ENCODE measurements around the gene LCAT.

Gene LCAT

GRCh38 chr16:67963292-67963661, 19.4 kb upstream of the LCAT start:
- Mint-ChIP-seq H3K27ac (no peak overlapping the region), H3K36me3 (ENCODE audit: low read depth) (peaks cover 11% of the 10 kb centered on the region)

GRCh38 chr16:67962135-67962534, 18.2 kb upstream of the LCAT start:
- H3K4me1 Mint-ChIP-seq (ENCODE audit: low read depth): peaks cover 18% of the 10 kb centered on the region
- H3K27ac Mint-ChIP-seq: no peak overlapping the region
- no peaks in the 10 kb centered on the region for H3K27me3 Mint-ChIP-seq (ENCODE audit: low read depth)
- H3K9me3 Mint-ChIP-seq: no peaks in the 10 kb centered on the region
- no peak overlapping the region for H3K4me3 Mint-ChIP-seq
- peaks cover 12% of the 10 kb centered on the region for H3K36me3 Mint-ChIP-seq (ENCODE audit: low read depth)

More at GRCh38 chr16:67963292-67963661, 19.4 kb upstream of the LCAT start:
- Mint-ChIP-seq H3K27me3 (ENCODE audit: low read depth) (no peaks in the 10 kb centered on the region), H3K4me1 (ENCODE audit: low read depth) (peaks cover 23% of the 10 kb centered on the region), H3K9me3 (no peaks in the 10 kb centered on the region), H3K4me3 (no peak overlapping the region)

- no peak overlapping the region for H3K27ac Mint-ChIP-seq
- no peak overlapping the region for H3K4me3 Mint-ChIP-seq
- no peaks in the 10 kb centered on the region for H3K9me3 Mint-ChIP-seq
- H3K4me1 Mint-ChIP-seq (ENCODE audit: low read depth): peaks cover 12% of the 10 kb centered on the region
- H3K27me3 Mint-ChIP-seq (ENCODE audit: low read depth): no peaks in the 10 kb centered on the region
- peaks cover 12% of the 10 kb centered on the region for H3K36me3 Mint-ChIP-seq (ENCODE audit: low read depth)
Observed at GRCh38 chr16:67961551-67961957, 17.6 kb upstream of the LCAT start.

GRCh38 chr16:67959536-67960329, 15.8 kb upstream of the LCAT start:
- H3K4me3 Mint-ChIP-seq: no peak overlapping the region
- peaks cover 12% of the 10 kb centered on the region for H3K36me3 Mint-ChIP-seq (ENCODE audit: low read depth)
- no peaks in the 10 kb centered on the region for H3K4me1 Mint-ChIP-seq (ENCODE audit: low read depth)
- no peak overlapping the region for H3K27ac Mint-ChIP-seq
- no peaks in the 10 kb centered on the region for H3K9me3 Mint-ChIP-seq
- no peaks in the 10 kb centered on the region for H3K27me3 Mint-ChIP-seq (ENCODE audit: low read depth)

GRCh38 chr16:67957622-67958021, 13.7 kb upstream of the LCAT start:
- H3K9me3 Mint-ChIP-seq: no peaks in the 10 kb centered on the region
- no peaks in the 10 kb centered on the region for H3K27me3 Mint-ChIP-seq (ENCODE audit: low read depth)
- no peak overlapping the region for H3K27ac Mint-ChIP-seq
- peaks cover 10% of the 10 kb centered on the region for H3K36me3 Mint-ChIP-seq (ENCODE audit: low read depth)
- no peak overlapping the region for H3K4me3 Mint-ChIP-seq
- no peaks in the 10 kb centered on the region for H3K4me1 Mint-ChIP-seq (ENCODE audit: low read depth)

- H3K4me1 Mint-ChIP-seq (ENCODE audit: low read depth): no peaks in the 10 kb centered on the region
- no peak overlapping the region for H3K27ac Mint-ChIP-seq
- H3K4me3 Mint-ChIP-seq: no peak overlapping the region
- no peaks in the 10 kb centered on the region for H3K9me3 Mint-ChIP-seq
- peaks cover 7% of the 10 kb centered on the region for H3K36me3 Mint-ChIP-seq (ENCODE audit: low read depth)
- no peaks in the 10 kb centered on the region for H3K27me3 Mint-ChIP-seq (ENCODE audit: low read depth)
Observed at GRCh38 chr16:67954421-67955196, 10.7 kb upstream of the LCAT start.

- H3K27me3 Mint-ChIP-seq (ENCODE audit: low read depth): no peaks in the 10 kb centered on the region
- no peaks in the 10 kb centered on the region for H3K9me3 Mint-ChIP-seq
- no peaks in the 10 kb centered on the region for H3K4me1 Mint-ChIP-seq (ENCODE audit: low read depth)
- no peak overlapping the region for H3K27ac Mint-ChIP-seq
- no peak overlapping the region for H3K4me3 Mint-ChIP-seq
- H3K36me3 Mint-ChIP-seq (ENCODE audit: low read depth): peaks cover 7% of the 10 kb centered on the region
Observed at GRCh38 chr16:67953641-67954375, 9.9 kb upstream of the LCAT start.

GRCh38 chr16:67951485-67951884, 7.6 kb upstream of the LCAT start:
- no peak overlapping the region for H3K4me3 Mint-ChIP-seq
- H3K27ac Mint-ChIP-seq: no peak overlapping the region
- peaks cover 1% of the 10 kb centered on the region for H3K36me3 Mint-ChIP-seq (ENCODE audit: low read depth)
- H3K4me1 Mint-ChIP-seq (ENCODE audit: low read depth): no peaks in the 10 kb centered on the region
- H3K9me3 Mint-ChIP-seq: no peaks in the 10 kb centered on the region
- no peaks in the 10 kb centered on the region for H3K27me3 Mint-ChIP-seq (ENCODE audit: low read depth)

- Mint-ChIP-seq H3K27ac (no peak overlapping the region), H3K36me3 (ENCODE audit: low read depth) (peaks cover 1% of the 10 kb centered on the region), H3K4me1 (ENCODE audit: low read depth) (no peaks in the 10 kb centered on the region)
Observed at GRCh38 chr16:67950335-67950843, 6.5 kb upstream of the LCAT start.

GRCh38 chr16:67949645-67950044, 5.7 kb upstream of the LCAT start:
- Mint-ChIP-seq H3K36me3 (ENCODE audit: low read depth) (peaks cover 1% of the 10 kb centered on the region), H3K4me3 (no peak overlapping the region), H3K9me3 (no peaks in the 10 kb centered on the region), H3K27me3 (ENCODE audit: low read depth) (no peaks in the 10 kb centered on the region), H3K27ac (no peak overlapping the region), H3K4me1 (ENCODE audit: low read depth) (no peaks in the 10 kb centered on the region)

More at GRCh38 chr16:67950335-67950843, 6.5 kb upstream of the LCAT start:
- Mint-ChIP-seq H3K27me3 (ENCODE audit: low read depth) (no peaks in the 10 kb centered on the region), H3K9me3 (no peaks in the 10 kb centered on the region), H3K4me3 (no peak overlapping the region)

- Mint-ChIP-seq H3K9me3 (no peaks in the 10 kb centered on the region), H3K4me3 (no peak overlapping the region), H3K27ac (peak overlapping the region; percentile 8), H3K4me1 (ENCODE audit: low read depth) (no peaks in the 10 kb centered on the region), H3K36me3 (ENCODE audit: low read depth) (peaks cover 4% of the 10 kb centered on the region), H3K27me3 (ENCODE audit: low read depth) (no peaks in the 10 kb centered on the region)
Observed at GRCh38 chr16:67948015-67948414, 4.1 kb upstream of the LCAT start.

GRCh38 chr16:67946966-67947558, 3.1 kb upstream of the LCAT start:
- Mint-ChIP-seq H3K27me3 (ENCODE audit: low read depth) (no peaks in the 10 kb centered on the region), H3K27ac (no peak overlapping the region), H3K4me1 (ENCODE audit: low read depth) (no peaks in the 10 kb centered on the region), H3K9me3 (no peaks in the 10 kb centered on the region), H3K4me3 (no peak overlapping the region), H3K36me3 (ENCODE audit: low read depth) (peaks cover 5% of the 10 kb centered on the region)

GRCh38 chr16:67946128-67946569, 2.2 kb upstream of the LCAT start:
- Mint-ChIP-seq H3K4me1 (ENCODE audit: low read depth) (peaks cover 6% of the 10 kb centered on the region), H3K27me3 (ENCODE audit: low read depth) (no peaks in the 10 kb centered on the region)

GRCh38 chr16:67945392-67945933, 1.5 kb upstream of the LCAT start:
- no peak overlapping the region for H3K4me3 Mint-ChIP-seq
- H3K27me3 Mint-ChIP-seq (ENCODE audit: low read depth): no peaks in the 10 kb centered on the region
- no peak overlapping the region for H3K27ac Mint-ChIP-seq
- peaks cover 7% of the 10 kb centered on the region for H3K36me3 Mint-ChIP-seq (ENCODE audit: low read depth)
- no peaks in the 10 kb centered on the region for H3K9me3 Mint-ChIP-seq
- peaks cover 8% of the 10 kb centered on the region for H3K4me1 Mint-ChIP-seq (ENCODE audit: low read depth)

More at GRCh38 chr16:67946128-67946569, 2.2 kb upstream of the LCAT start:
- peaks cover 7% of the 10 kb centered on the region for H3K36me3 Mint-ChIP-seq (ENCODE audit: low read depth)
- H3K27ac Mint-ChIP-seq: no peak overlapping the region
- no peak overlapping the region for H3K4me3 Mint-ChIP-seq
- no peaks in the 10 kb centered on the region for H3K9me3 Mint-ChIP-seq
